Ovary (tissue), 9 donors: ENCODE results near the gene MAGI1. TPM values are rescaled to one million over a fixed set of nuclear protein-coding genes. Genes with fewer than 3 reads are reported as not detected.

Experiments used
- DNase-seq, 5 donors: peaks; one replicate each; pipeline ENCODE4 v3.0.0-alpha.2; 2019 to 2020
- H3K27ac ChIP-seq, 2 donors: fragments of 200-600 bp; one replicate each; pipeline versions ENCODE4 v1.5.1 to v1.8.0; 2019 to 2022
- H3K27me3 ChIP-seq: fragments of 200-600 bp; one replicate; pipeline ENCODE4 v1.8.0; 2022
- H3K36me3 ChIP-seq: fragments of 200-600 bp; sonication (generic); one replicate; pipeline ENCODE4 v1.5.1; 2019
- H3K4me1 ChIP-seq: one replicate; pipeline ENCODE4 v1.8.1; 2013; ENCODE audit warnings: mild to moderate bottlenecking, moderate library complexity; ENCODE audit not compliant: insufficient read depth
- H3K4me3 ChIP-seq: fragments of 200-600 bp; sonication (generic); one replicate; pipeline ENCODE4 v1.5.1; 2017
- H3K9me3 ChIP-seq, 2 donors: fragments of 200-600 bp in 1 of 2; sonication (generic) in 1 of 2; one replicate each; pipeline versions ENCODE4 v1.5.1 to v1.8.1; 2013 to 2019; ENCODE audit warnings: mild to moderate bottlenecking in 1 of 2, moderate library complexity in 1 of 2
- EP300 ChIP-seq: sonication (generic); formaldehyde crosslinking; IDR thresholded peaks from one replicate; pipeline ENCODE4 v1.6.1; 2017; ENCODE audit warnings: antibody characterized with exemption
- POLR2A ChIP-seq: fragments of 450-650 bp; IDR thresholded peaks from one replicate; pipeline ENCODE4 v1.6.1; 2017; ENCODE audit warnings: antibody characterized with exemption, mild to moderate bottlenecking, moderate library complexity
- WGBS, 3 donors: extraction: QIAGEN DNeasy Blood & Tissue Kit in 1 of 3; methylation state at CpG; one replicate each; pipeline versions ENCODE4 v1.1.5 to v1.1.7; 2013 to 2017; 5-methylcytosine and 5-hydroxymethylcytosine counted together
- intact Hi-C, 4 donors: fragments of 100-400 bp; cut with DNase I; formaldehyde crosslinking; loops; one replicate each; pipeline versions ENCODE4 v1.11.0 to v1.15.1; 2022 to 2023
- polyA plus RNA-seq, 2 donors: library from polyadenylated mRNA; stranded (reverse); fragments of 200-250 nt in 1 of 2; fragments of 350-450 nt in 1 of 2; fragmentation: Illumina TruSeq in 1 of 2; extraction: RNeasy Lipid Tissue Mini Kit (QIAGEN cat#74804) in 1 of 2; gene quantifications; one replicate each; pipeline ENCODE4 v1.2.3, GENCODE V29; 2013 to 2014
- total RNA-seq, 7 donors: library from RNA; depleted of rRNA in 2 of 7; stranded (reverse); fragments of >200 nt in 2 of 7; fragmentation: NEBNext Ultra II Directional in 3 of 7; extraction: Animal tissue kit (Norgen Biotek cat#: 25700) in 3 of 7; gene quantifications; one replicate each; pipeline versions ENCODE4 v1.1.0 to v1.2.4, GENCODE V29; 2016 to 2023
- TF ChIP-seq, protein P1 (sequence below), 3 donors: fragments of 450-650 bp in 2 of 3; fragments of 200-600 bp in 1 of 3; IDR thresholded peaks; one replicate each; pipeline versions ENCODE4 v1.5.1 to v1.8.0; 2016 to 2022; ENCODE audit warnings: antibody characterized with exemption in 3 of 3, mild to moderate bottlenecking in 1 of 3
- donor health status: DM: no; HTN: no; CAD: no; lungs with moderate emphysema.
- donor health status: DM: no; HTN: no; CAD: no.
- donor health status: Bipolar disorder and iron deficiency.
- donor health status: DM: yes; HTN: yes; CAD: no.
- donor health status: DM: no; HTN: no; CAD: no.
- donor health status: DM: yes; HTN: yes; CAD: no.

Gene MAGI1
- total and polyA plus RNA-seq, 9 donors, result 5.5 to 35.7 (median 8.7) TPM

DNA sequence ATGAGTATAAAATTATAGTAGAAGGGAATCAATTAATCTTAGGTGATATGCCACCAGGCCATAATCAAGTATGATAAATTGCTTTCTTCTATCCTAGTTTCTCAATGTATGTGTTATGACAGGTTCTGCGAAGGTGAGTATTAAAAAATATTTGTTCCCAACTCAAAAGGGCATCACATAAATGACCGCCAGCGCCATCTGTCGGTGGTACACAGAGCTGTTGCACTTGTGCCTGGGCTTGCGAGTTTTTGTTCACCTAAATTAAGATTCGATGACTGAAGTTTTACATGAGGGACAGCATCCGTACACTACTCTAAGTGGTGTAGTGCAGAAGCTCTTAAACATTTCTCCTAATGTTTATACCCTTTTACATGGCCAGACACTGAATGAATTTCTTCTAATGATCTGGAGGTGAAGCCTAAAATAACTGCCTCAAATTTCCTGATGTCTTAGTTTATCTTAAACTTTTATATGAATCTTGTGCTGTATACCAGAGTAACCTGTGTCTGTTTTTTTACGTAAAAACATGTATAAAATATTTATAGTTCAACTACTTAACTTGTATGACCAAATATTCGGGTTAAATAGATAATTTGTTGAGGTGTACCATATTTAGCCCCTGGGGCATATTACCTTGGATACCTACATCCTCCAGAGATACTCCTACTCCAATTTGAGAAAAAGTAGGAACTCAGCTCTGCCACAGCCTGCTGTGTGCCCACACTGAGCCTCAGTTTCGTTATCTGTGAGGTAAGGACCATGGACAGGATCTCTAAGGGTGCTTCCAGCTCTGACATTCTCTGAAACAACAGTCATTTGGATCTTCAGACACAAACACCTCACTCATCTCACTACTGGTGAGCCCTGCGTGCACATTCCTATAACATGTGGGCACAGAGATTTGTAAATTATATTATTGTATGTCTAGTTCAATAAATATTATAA is 365.6 kb downstream of the MAGI1 start:
- Histone ChIP-seq H3K27ac (no peak overlapping the region), H3K36me3 (no peaks in the 10 kb centered on the region), H3K9me3 (no peaks in the 10 kb centered on the region), H3K4me3 (no peak overlapping the region), H3K27me3 (no peaks in the 10 kb centered on the region), H3K4me1 (no peaks in the 10 kb centered on the region)
- intact Hi-C loops, result no loop called here
- TF ChIP-seq EP300, result no peak
- TF ChIP-seq, protein P1, sequence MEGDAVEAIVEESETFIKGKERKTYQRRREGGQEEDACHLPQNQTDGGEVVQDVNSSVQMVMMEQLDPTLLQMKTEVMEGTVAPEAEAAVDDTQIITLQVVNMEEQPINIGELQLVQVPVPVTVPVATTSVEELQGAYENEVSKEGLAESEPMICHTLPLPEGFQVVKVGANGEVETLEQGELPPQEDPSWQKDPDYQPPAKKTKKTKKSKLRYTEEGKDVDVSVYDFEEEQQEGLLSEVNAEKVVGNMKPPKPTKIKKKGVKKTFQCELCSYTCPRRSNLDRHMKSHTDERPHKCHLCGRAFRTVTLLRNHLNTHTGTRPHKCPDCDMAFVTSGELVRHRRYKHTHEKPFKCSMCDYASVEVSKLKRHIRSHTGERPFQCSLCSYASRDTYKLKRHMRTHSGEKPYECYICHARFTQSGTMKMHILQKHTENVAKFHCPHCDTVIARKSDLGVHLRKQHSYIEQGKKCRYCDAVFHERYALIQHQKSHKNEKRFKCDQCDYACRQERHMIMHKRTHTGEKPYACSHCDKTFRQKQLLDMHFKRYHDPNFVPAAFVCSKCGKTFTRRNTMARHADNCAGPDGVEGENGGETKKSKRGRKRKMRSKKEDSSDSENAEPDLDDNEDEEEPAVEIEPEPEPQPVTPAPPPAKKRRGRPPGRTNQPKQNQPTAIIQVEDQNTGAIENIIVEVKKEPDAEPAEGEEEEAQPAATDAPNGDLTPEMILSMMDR (IDR thresholded peaks at IDR 0.05), result no peak
- TF ChIP-seq POLR2A, result no peak
- DNase-seq, result peak; percentile 11 to 65 (median 40)
- 66 to 68% (median 67%) methylated on average over 11 of the region's 11 CpGs for WGBS, 3 donors

DNA sequence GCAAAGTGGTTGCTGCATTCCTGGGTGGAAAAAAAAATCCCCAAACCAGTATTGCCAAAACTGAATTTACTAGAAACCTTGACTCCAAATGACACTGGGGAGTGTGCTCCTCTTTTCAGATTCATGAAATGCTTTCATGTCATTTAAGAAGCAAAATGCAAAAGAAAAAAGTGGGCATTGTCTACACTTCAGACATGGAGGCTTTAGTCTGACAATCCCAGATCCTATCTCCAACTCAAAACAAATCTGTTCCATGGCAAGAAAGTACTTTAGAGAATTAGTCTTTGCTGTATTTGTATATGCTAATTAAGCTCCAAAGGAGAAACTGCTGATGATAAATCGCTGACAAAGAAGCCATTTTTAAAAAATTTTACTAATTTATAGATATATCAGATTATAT is 366.7 kb downstream of the MAGI1 start:
- TF ChIP-seq, protein P1 (IDR thresholded peaks at IDR 0.05), result no peak
- TF ChIP-seq EP300, result no peak
- TF ChIP-seq POLR2A, result no peak
- no peaks in the 10 kb centered on the region for H3K9me3 ChIP-seq
- no peaks in the 10 kb centered on the region for H3K4me1 ChIP-seq
- H3K27ac ChIP-seq, result no peak overlapping the region
- DNase-seq, result no peak
- no peaks in the 10 kb centered on the region for H3K27me3 ChIP-seq
- intact Hi-C loops, result no loop called here
- 92 to 95% (median 95%) methylated on average over 1 of the region's 1 CpG for WGBS, 3 donors
- H3K36me3 ChIP-seq, result no peaks in the 10 kb centered on the region
- no peak overlapping the region for H3K4me3 ChIP-seq

DNA sequence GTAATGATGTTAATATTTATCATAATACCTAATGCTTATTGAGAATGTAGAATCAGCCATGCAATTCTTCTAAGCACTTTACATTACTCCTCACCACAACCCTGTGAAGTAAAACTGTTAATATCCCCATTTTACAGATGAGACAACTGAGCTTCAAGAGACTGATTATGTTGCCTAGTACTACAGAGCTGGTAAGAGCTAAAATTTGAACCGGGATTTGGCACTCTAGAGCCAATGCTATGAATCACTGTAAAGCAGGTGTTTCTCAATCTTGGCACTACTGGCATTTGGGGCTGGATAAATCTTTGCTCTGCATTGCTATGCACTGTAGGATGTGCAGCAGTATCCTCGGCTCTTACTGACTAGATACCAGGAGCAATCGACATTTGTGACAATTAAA is 367.7 kb downstream of the MAGI1 start:
- H3K4me1 ChIP-seq, result no peaks in the 10 kb centered on the region
- intact Hi-C loops, result no loop called here
- DNase-seq, result no peak

DNA sequence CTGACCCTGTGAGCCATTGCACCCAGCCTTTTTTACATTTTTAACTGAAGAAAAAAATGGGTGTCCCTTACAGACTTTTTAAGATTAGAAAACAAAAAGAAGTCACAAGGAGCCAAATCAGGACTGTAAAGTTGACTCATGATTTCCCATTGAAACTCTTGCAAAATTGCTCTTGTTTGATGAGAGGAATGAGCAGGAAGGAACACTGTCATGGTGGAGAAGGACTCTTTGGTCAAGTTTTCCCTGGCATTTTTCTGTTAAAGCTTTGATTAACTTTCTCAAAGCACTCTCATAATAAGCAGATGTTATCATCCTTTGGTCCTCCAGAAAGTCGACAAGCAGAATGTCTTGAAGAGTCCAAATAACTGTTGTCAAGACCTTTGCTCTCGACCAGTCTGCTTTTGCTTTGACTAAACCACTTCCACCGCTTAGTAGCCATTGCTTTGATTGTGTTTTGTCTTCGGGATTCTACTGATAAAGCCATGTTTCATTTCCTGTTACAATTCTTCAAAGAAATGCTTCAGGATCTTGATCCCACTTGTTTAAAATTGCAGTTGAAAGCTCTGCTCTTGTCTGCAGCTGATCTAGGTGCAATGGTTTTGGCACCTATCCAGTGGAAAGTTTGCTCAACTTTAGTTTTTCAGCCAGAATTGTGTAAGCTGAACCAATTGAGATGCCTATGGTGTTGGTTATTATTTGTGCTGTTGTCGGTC is 369.4 kb downstream of the MAGI1 start:
- no peak overlapping the region for H3K27ac ChIP-seq
- intact Hi-C loops, result no loop called here
- whole genome bisulfite sequencing, 3 donors, result 25 to 40% (median 32%) methylated on average over 5 of the region's 5 CpGs
- H3K36me3 ChIP-seq, result no peaks in the 10 kb centered on the region
- no peaks in the 10 kb centered on the region for H3K27me3 ChIP-seq
- no peak overlapping the region for H3K4me3 ChIP-seq
- no peaks in the 10 kb centered on the region for H3K9me3 ChIP-seq
- no peaks in the 10 kb centered on the region for H3K4me1 ChIP-seq
- DNase-seq, result no peak
- no peak for TF ChIP-seq POLR2A
- TF ChIP-seq, protein P1 (IDR thresholded peaks at IDR 0.05), result no peak
- TF ChIP-seq EP300, result no peak

More for the DNA sequence above, 367.7 kb downstream of the MAGI1 start:
- H3K9me3 ChIP-seq, result no peaks in the 10 kb centered on the region
- 76 to 86% (median 79%) methylated on average over 3 of the region's 3 CpGs for whole genome bisulfite sequencing, 3 donors
- TF ChIP-seq POLR2A (no peak), EP300 (no peak)
- TF ChIP-seq, protein P1 (IDR thresholded peaks at IDR 0.05), result no peak
- no peaks in the 10 kb centered on the region for H3K27me3 ChIP-seq
- H3K4me3 ChIP-seq, result no peak overlapping the region
- H3K27ac ChIP-seq, result no peak overlapping the region
- H3K36me3 ChIP-seq, result no peaks in the 10 kb centered on the region
